WTC11 (cell line): ENCODE results near the gene MORC1. TPM values are rescaled to one million over a fixed set of nuclear protein-coding genes. Genes with fewer than 3 reads are reported as not detected.

Experiments
- ATAC-seq: fragments of 200-7000 bp; cut with Tn5 transposase; 2 replicates; pipeline ENCODE4 v1.10.0; 2021; ENCODE audit warnings: mild to moderate bottlenecking, moderate library complexity
- Bru-seq: library from RNA; stranded (reverse); fragments of 400-500 nt; gene quantifications from one replicate; lab custom pipeline; 2021; lab: Mats Ljungman, UMichigan
- CTCF ChIA-PET: fragments of 300-600 bp; sonication (Branson Sonifier 250); formaldehyde crosslinking; loops from one replicate; lab custom pipeline; 2021; ENCODE audit warnings: antibody characterized with exemption; lab: Charles Lee
- POLR2A ChIA-PET: fragments of 350-600 bp; sonication (Branson Sonifier 250); formaldehyde crosslinking; loops from one replicate; lab custom pipeline; 2021; ENCODE audit warnings: antibody characterized with exemption; lab: Charles Lee
- DNase-seq: peaks from one replicate; pipeline ENCODE4 v3.0.0; 2021; ENCODE audit warnings: low spot score
- H3K27ac Mint-ChIP-seq: 2 replicates; pipeline ENCODE4 v1.8.0; 2021; ENCODE audit warnings: mixed read lengths
- H3K27me3 Mint-ChIP-seq: 2 replicates; pipeline ENCODE4 v1.8.0; 2021; ENCODE audit warnings: low read depth, mild to moderate bottlenecking, moderate library complexity, mixed read lengths
- H3K36me3 Mint-ChIP-seq: 2 replicates; pipeline ENCODE4 v1.8.0; 2021; ENCODE audit warnings: mixed read lengths
- H3K4me1 Mint-ChIP-seq: 2 replicates; pipeline ENCODE4 v1.8.0; 2022; ENCODE audit warnings: mixed read lengths
- H3K4me3 Mint-ChIP-seq: 2 replicates; pipeline ENCODE4 v1.8.0; 2021; ENCODE audit warnings: mild to moderate bottlenecking, moderate library complexity, mixed read lengths
- H3K9me3 Mint-ChIP-seq: 2 replicates; pipeline ENCODE4 v1.8.0; 2021; ENCODE audit warnings: mixed read lengths
- EMX1 ChIP-seq: fragments of 250-450 bp; sonication (Bioruptor Pico); IDR thresholded peaks from 2 replicates; pipeline ENCODE4 v1.8.0; 2021; ENCODE audit warnings: mild to moderate bottlenecking
- GTF2I ChIP-seq: fragments of 250-450 bp; sonication (Bioruptor Pico); conservative IDR thresholded peaks from 2 replicates; pipeline ENCODE4 v1.4.0; 2021; ENCODE audit warnings: mild to moderate bottlenecking
- PRRX2 ChIP-seq: fragments of 250-450 bp; sonication (Bioruptor Pico); IDR thresholded peaks from 2 replicates; pipeline ENCODE4 v1.8.0; 2021; ENCODE audit warnings: mild to moderate bottlenecking
- RORB ChIP-seq: fragments of 250-450 bp; sonication (Bioruptor Pico); IDR thresholded peaks from 2 replicates; pipeline ENCODE4 v1.9.0; 2021; ENCODE audit warnings: mild to moderate bottlenecking
- SMAD4 ChIP-seq: sonication (generic); formaldehyde crosslinking; IDR thresholded peaks from 2 replicates; pipeline ENCODE4 v1.8.0; 2022; ENCODE audit warnings: mild to moderate bottlenecking, missing genetic modification reagents
- TEAD1 ChIP-seq: sonication (generic); formaldehyde crosslinking; IDR thresholded peaks from 2 replicates; pipeline ENCODE4 v1.8.0; 2022; ENCODE audit warnings: mild to moderate bottlenecking, missing genetic modification reagents
- ZNF232 ChIP-seq: sonication (generic); formaldehyde crosslinking; IDR thresholded peaks from 2 replicates; pipeline ENCODE4 v1.8.0; 2022; ENCODE audit warnings: mild to moderate bottlenecking, missing genetic modification reagents
- ZNF671 ChIP-seq: fragments of 250-450 bp; sonication (Bioruptor Pico); IDR thresholded peaks from 2 replicates; pipeline ENCODE4 v1.8.0; 2021; ENCODE audit warnings: mild to moderate bottlenecking
- long read RNA-seq, 3 experiments: library from RNA in 1 of 3; library from capped mRNA in 1 of 3; library from polyadenylated mRNA in 1 of 3; unstranded in 2 of 3; stranded (forward) in 1 of 3; transcript quantifications; one replicate each; pipeline ENCODE4 v2.0.0, GENCODE V29; 2021
- total RNA-seq: library from RNA; stranded (reverse); gene quantifications from 3 replicates; pipeline ENCODE4 v1.2.3, GENCODE V29; 2021
- TF ChIP-seq, protein P1 (sequence below): sonication (generic); formaldehyde crosslinking; IDR thresholded peaks from 2 replicates; pipeline ENCODE4 v1.8.0; 2023; ENCODE audit warnings: mild to moderate bottlenecking, missing genetic modification reagents
- TF ChIP-seq, protein P2 (sequence below): sonication (generic); formaldehyde crosslinking; conservative IDR thresholded peaks from 2 replicates; pipeline ENCODE4 v1.8.1; 2022; ENCODE audit warnings: mild to moderate bottlenecking, missing genetic modification reagents
- TF ChIP-seq, protein P3 (sequence below): sonication (generic); formaldehyde crosslinking; IDR thresholded peaks from 2 replicates; pipeline ENCODE4 v1.8.1; 2022; ENCODE audit warnings: missing genetic modification reagents, borderline replicate concordance
- TF ChIP-seq, protein P4 (sequence below): sonication (generic); formaldehyde crosslinking; conservative IDR thresholded peaks from 2 replicates; pipeline ENCODE4 v1.8.1; 2023; ENCODE audit warnings: mild to moderate bottlenecking, low read depth, missing genetic modification reagents, moderate library complexity
- TF ChIP-seq, protein P5 (sequence below): sonication (generic); formaldehyde crosslinking; IDR thresholded peaks from 2 replicates; pipeline ENCODE4 v1.8.0; 2022; ENCODE audit warnings: missing genetic modification reagents
- TF ChIP-seq, protein P6 (sequence below): fragments of 250-450 bp; sonication (Bioruptor Pico); conservative IDR thresholded peaks from 2 replicates; pipeline ENCODE4 v1.9.0; 2021; ENCODE audit warnings: mild to moderate bottlenecking
- TF ChIP-seq, protein P7 (sequence below): sonication (generic); formaldehyde crosslinking; IDR thresholded peaks from 2 replicates; pipeline ENCODE4 v1.8.0; 2022; ENCODE audit warnings: mild to moderate bottlenecking, missing genetic modification reagents
- TF ChIP-seq, protein P8 (sequence below): sonication (generic); formaldehyde crosslinking; IDR thresholded peaks from 2 replicates; pipeline ENCODE4 v1.8.1; 2023; ENCODE audit warnings: mild to moderate bottlenecking, missing genetic modification reagents, moderate library complexity
- TF ChIP-seq, protein P9 (sequence below): fragments of 200-600 bp; IDR thresholded peaks from 2 replicates; pipeline ENCODE4 v1.8.0; 2022; ENCODE audit warnings: antibody characterized with exemption

The MORC1 gene, protein sequence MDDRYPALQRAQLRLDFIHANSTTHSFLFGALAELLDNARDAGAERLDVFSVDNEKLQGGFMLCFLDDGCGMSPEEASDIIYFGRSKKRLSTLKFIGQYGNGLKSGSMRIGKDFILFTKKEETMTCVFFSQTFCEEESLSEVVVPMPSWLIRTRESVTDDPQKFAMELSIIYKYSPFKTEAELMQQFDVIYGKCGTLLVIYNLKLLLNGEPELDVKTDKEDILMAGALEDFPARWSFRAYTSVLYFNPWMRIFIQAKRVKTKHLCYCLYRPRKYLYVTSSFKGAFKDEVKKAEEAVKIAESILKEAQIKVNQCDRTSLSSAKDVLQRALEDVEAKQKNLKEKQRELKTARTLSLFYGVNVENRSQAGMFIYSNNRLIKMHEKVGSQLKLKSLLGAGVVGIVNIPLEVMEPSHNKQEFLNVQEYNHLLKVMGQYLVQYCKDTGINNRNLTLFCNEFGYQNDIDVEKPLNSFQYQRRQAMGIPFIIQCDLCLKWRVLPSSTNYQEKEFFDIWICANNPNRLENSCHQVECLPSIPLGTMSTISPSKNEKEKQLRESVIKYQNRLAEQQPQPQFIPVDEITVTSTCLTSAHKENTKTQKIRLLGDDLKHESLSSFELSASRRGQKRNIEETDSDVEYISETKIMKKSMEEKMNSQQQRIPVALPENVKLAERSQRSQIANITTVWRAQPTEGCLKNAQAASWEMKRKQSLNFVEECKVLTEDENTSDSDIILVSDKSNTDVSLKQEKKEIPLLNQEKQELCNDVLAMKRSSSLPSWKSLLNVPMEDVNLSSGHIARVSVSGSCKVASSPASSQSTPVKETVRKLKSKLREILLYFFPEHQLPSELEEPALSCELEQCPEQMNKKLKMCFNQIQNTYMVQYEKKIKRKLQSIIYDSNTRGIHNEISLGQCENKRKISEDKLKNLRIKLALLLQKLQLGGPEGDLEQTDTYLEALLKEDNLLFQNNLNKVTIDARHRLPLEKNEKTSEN
- total RNA-seq (not detected in 3 replicates), Bru-seq, nascent RNA (percentile 0 among the genes with signal in this experiment)
- long read RNA-seq, experiment 1 = 0 reads
- long read RNA-seq, experiment 2 = 0 reads
- long read RNA-seq, experiment 3 = 0 reads

DNA sequence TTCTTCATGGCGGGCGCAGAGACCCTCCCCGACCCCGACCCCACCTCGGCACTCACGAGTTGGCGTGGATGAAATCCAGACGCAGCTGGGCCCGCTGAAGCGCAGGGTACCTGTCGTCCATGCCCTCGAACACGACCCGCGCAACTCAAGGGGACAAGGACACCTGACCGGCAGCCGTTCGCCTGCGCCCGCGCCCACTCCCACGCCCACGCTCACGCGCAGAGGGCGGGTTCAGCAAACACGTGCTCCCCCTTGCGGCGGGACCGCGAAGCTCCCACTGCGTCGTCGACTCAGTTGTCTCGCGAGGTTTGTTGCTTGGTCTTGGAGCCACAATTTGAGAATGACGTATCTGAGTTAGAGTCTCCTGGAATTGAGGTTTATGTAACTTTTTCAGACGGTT is at the start of gene MORC1:
TSS of gene MORC1 (minus strand) at position 196 of the 400 bp plus-strand sequence. CDS start at position 121, 75 bp downstream.
- peak; percentile 26; the same call in 1 of the 2 replicates for ATAC-seq
- Mint-ChIP-seq H3K36me3 (peaks cover 9% of the 10 kb centered on the region), H3K4me3 (no peak within 1 kb of the TSS), H3K4me1 (no peaks in the 10 kb centered on the region), H3K27me3 (peaks cover 5% of the 10 kb centered on the region), H3K27ac (no peak within 1 kb of the TSS), H3K9me3 (peaks cover 9% of the 10 kb centered on the region)
- POLR2A ChIA-PET = no interaction called here
- CTCF ChIA-PET = interaction anchor here (0.7 kb wide), 1 partner anchor 106 kb away, joined by 3 read pairs; no protein-coding TSS in a partner anchor
- DNase-seq = peak; percentile 14
- TF ChIP-seq, protein P1, sequence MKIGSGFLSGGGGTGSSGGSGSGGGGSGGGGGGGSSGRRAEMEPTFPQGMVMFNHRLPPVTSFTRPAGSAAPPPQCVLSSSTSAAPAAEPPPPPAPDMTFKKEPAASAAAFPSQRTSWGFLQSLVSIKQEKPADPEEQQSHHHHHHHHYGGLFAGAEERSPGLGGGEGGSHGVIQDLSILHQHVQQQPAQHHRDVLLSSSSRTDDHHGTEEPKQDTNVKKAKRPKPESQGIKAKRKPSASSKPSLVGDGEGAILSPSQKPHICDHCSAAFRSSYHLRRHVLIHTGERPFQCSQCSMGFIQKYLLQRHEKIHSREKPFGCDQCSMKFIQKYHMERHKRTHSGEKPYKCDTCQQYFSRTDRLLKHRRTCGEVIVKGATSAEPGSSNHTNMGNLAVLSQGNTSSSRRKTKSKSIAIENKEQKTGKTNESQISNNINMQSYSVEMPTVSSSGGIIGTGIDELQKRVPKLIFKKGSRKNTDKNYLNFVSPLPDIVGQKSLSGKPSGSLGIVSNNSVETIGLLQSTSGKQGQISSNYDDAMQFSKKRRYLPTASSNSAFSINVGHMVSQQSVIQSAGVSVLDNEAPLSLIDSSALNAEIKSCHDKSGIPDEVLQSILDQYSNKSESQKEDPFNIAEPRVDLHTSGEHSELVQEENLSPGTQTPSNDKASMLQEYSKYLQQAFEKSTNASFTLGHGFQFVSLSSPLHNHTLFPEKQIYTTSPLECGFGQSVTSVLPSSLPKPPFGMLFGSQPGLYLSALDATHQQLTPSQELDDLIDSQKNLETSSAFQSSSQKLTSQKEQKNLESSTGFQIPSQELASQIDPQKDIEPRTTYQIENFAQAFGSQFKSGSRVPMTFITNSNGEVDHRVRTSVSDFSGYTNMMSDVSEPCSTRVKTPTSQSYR = no peak
- TF ChIP-seq, protein P2, sequence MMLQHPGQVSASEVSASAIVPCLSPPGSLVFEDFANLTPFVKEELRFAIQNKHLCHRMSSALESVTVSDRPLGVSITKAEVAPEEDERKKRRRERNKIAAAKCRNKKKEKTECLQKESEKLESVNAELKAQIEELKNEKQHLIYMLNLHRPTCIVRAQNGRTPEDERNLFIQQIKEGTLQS (CRISPR knock-in tag) = no peak
- TF ChIP-seq, protein P3, sequence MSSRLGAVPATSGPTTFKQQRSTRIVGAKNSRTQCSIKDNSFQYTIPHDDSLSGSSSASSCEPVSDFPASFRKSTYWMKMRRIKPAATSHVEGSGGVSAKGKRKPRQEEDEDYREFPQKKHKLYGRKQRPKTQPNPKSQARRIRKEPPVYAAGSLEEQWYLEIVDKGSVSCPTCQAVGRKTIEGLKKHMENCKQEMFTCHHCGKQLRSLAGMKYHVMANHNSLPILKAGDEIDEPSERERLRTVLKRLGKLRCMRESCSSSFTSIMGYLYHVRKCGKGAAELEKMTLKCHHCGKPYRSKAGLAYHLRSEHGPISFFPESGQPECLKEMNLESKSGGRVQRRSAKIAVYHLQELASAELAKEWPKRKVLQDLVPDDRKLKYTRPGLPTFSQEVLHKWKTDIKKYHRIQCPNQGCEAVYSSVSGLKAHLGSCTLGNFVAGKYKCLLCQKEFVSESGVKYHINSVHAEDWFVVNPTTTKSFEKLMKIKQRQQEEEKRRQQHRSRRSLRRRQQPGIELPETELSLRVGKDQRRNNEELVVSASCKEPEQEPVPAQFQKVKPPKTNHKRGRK = no peak
- TF ChIP-seq EMX1 (CRISPR knock-in tag) (no peak), RORB (CRISPR knock-in tag) (no peak), PRRX2 (no peak), GTF2I (no peak), TEAD1 (CRISPR knock-in tag) (no peak), ZNF232 (CRISPR knock-in tag) (no peak), ZNF671 (no peak), SMAD4 (CRISPR knock-in tag) (no peak)
- TF ChIP-seq, protein P4, sequence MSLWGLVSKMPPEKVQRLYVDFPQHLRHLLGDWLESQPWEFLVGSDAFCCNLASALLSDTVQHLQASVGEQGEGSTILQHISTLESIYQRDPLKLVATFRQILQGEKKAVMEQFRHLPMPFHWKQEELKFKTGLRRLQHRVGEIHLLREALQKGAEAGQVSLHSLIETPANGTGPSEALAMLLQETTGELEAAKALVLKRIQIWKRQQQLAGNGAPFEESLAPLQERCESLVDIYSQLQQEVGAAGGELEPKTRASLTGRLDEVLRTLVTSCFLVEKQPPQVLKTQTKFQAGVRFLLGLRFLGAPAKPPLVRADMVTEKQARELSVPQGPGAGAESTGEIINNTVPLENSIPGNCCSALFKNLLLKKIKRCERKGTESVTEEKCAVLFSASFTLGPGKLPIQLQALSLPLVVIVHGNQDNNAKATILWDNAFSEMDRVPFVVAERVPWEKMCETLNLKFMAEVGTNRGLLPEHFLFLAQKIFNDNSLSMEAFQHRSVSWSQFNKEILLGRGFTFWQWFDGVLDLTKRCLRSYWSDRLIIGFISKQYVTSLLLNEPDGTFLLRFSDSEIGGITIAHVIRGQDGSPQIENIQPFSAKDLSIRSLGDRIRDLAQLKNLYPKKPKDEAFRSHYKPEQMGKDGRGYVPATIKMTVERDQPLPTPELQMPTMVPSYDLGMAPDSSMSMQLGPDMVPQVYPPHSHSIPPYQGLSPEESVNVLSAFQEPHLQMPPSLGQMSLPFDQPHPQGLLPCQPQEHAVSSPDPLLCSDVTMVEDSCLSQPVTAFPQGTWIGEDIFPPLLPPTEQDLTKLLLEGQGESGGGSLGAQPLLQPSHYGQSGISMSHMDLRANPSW (CRISPR knock-in tag) = no peak
- TF ChIP-seq, protein P5, sequence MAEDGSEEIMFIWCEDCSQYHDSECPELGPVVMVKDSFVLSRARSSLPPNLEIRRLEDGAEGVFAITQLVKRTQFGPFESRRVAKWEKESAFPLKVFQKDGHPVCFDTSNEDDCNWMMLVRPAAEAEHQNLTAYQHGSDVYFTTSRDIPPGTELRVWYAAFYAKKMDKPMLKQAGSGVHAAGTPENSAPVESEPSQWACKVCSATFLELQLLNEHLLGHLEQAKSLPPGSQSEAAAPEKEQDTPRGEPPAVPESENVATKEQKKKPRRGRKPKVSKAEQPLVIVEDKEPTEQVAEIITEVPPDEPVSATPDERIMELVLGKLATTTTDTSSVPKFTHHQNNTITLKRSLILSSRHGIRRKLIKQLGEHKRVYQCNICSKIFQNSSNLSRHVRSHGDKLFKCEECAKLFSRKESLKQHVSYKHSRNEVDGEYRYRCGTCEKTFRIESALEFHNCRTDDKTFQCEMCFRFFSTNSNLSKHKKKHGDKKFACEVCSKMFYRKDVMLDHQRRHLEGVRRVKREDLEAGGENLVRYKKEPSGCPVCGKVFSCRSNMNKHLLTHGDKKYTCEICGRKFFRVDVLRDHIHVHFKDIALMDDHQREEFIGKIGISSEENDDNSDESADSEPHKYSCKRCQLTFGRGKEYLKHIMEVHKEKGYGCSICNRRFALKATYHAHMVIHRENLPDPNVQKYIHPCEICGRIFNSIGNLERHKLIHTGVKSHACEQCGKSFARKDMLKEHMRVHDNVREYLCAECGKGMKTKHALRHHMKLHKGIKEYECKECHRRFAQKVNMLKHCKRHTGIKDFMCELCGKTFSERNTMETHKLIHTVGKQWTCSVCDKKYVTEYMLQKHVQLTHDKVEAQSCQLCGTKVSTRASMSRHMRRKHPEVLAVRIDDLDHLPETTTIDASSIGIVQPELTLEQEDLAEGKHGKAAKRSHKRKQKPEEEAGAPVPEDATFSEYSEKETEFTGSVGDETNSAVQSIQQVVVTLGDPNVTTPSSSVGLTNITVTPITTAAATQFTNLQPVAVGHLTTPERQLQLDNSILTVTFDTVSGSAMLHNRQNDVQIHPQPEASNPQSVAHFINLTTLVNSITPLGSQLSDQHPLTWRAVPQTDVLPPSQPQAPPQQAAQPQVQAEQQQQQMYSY = no peak
- TF ChIP-seq, protein P6, sequence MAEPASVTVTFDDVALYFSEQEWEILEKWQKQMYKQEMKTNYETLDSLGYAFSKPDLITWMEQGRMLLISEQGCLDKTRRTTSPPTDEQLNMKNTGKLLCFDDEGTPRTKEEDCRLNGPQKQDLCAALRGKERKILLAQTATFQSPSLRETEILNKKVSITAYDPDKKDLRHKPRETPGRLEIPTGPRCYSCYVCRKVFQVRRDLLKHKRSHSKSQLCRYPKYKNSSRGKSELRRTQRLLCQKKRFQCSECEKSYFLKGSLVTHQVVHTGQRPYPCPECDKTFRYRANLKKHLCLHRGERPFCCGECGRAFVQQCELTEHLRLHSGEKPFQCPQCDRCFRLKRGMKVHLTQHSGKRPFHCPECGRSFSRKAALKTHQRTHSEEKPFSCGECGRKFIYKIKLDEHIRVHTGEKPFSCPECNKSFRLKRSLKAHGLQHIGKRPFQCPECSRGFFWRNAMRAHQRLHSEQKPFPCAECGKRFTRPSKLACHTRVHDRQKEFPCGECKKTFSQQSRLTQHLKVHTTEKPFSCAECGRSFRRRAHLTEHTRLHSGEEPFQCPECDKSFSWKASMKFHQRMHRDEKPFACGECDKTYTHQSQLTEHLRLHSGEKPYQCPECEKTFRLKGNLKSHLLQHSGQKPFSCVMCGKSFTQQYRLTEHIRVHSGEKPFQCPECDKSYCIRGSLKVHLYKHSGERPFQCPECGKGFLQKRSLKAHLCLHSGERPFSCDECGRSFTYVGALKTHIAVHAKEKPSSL = no peak
- TF ChIP-seq, protein P7, sequence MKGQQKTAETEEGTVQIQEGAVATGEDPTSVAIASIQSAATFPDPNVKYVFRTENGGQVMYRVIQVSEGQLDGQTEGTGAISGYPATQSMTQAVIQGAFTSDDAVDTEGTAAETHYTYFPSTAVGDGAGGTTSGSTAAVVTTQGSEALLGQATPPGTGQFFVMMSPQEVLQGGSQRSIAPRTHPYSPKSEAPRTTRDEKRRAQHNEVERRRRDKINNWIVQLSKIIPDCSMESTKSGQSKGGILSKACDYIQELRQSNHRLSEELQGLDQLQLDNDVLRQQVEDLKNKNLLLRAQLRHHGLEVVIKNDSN (CRISPR knock-in tag) = no peak
- TF ChIP-seq, protein P8, sequence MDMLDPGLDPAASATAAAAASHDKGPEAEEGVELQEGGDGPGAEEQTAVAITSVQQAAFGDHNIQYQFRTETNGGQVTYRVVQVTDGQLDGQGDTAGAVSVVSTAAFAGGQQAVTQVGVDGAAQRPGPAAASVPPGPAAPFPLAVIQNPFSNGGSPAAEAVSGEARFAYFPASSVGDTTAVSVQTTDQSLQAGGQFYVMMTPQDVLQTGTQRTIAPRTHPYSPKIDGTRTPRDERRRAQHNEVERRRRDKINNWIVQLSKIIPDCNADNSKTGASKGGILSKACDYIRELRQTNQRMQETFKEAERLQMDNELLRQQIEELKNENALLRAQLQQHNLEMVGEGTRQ = no peak
- TF ChIP-seq, protein P9, sequence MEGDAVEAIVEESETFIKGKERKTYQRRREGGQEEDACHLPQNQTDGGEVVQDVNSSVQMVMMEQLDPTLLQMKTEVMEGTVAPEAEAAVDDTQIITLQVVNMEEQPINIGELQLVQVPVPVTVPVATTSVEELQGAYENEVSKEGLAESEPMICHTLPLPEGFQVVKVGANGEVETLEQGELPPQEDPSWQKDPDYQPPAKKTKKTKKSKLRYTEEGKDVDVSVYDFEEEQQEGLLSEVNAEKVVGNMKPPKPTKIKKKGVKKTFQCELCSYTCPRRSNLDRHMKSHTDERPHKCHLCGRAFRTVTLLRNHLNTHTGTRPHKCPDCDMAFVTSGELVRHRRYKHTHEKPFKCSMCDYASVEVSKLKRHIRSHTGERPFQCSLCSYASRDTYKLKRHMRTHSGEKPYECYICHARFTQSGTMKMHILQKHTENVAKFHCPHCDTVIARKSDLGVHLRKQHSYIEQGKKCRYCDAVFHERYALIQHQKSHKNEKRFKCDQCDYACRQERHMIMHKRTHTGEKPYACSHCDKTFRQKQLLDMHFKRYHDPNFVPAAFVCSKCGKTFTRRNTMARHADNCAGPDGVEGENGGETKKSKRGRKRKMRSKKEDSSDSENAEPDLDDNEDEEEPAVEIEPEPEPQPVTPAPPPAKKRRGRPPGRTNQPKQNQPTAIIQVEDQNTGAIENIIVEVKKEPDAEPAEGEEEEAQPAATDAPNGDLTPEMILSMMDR = no peak
